Middle frontal gyrus (tissue), 1 donor: ENCODE data around the gene C6orf58.
"Not testable (repeated sequence)": the region's sequence is repeated elsewhere in the genome, so short reads cannot be mapped to it uniquely, and the experiment has no call there.

ENCODE experiments used
- DNase-seq: peaks from one replicate; pipeline ENCODE4 v3.0.0-alpha.2; 2015; ENCODE audit warnings: low spot score; ENCODE audit errors: extremely low spot score

The C6orf58 gene

GRCh38 chr6:127590344-127590743, 13.4 kb downstream of the C6orf58 start:
- no peak for DNase-seq

- no peak for DNase-seq
These were observed 16.0 kb downstream of the C6orf58 start for GRCh38 chr6:127592964-127593363.

- not testable (repeated sequence) for DNase-seq
These were observed 16.5 kb downstream of the C6orf58 start for GRCh38 chr6:127593456-127593855.

GRCh38 chr6:127606131-127606562, 29.2 kb downstream of the C6orf58 start:
- no peak for DNase-seq

GRCh38 chr6:127608554-127609270, 31.7 kb downstream of the C6orf58 start:
- no peak for DNase-seq

- no peak for DNase-seq
These were observed 41.8 kb downstream of the C6orf58 start for GRCh38 chr6:127618729-127619128.

GRCh38 chr6:127630800-127631199, 53.8 kb downstream of the C6orf58 start:
- DNase-seq, result no peak

- no peak for DNase-seq
These were observed 57.2 kb downstream of the C6orf58 start for GRCh38 chr6:127634178-127634577.

- DNase-seq, result no peak
These were observed 58.1 kb downstream of the C6orf58 start for GRCh38 chr6:127635091-127635490.

- DNase-seq, result no peak
These were observed 60.9 kb downstream of the C6orf58 start for GRCh38 chr6:127637830-127638409.
